Subcutaneous adipose tissue (tissue), 4 donors: Measurements from ENCODE around the gene DMD. TPM values are rescaled to one million over a fixed set of nuclear protein-coding genes. Genes with fewer than 3 reads are reported as not detected.

Experiments
- total RNA-seq, 4 donors: library from RNA; depleted of rRNA; stranded (reverse); fragments of >200 nt; gene quantifications; one replicate each; pipeline ENCODE4 v1.1.0, GENCODE V29; 2016
- TF ChIP-seq, protein P1 (sequence below): fragments of 450-650 bp; IDR thresholded peaks from one replicate; pipeline ENCODE4 v1.5.1; 2016; ENCODE audit warnings: low read depth, mild to moderate bottlenecking, control low read depth, antibody characterized with exemption, moderate library complexity

Gene DMD
- total RNA-seq, 4 donors from 2014 or later: 35.7 to 87.2 (median 72.1) TPM

- TF ChIP-seq, protein P1, sequence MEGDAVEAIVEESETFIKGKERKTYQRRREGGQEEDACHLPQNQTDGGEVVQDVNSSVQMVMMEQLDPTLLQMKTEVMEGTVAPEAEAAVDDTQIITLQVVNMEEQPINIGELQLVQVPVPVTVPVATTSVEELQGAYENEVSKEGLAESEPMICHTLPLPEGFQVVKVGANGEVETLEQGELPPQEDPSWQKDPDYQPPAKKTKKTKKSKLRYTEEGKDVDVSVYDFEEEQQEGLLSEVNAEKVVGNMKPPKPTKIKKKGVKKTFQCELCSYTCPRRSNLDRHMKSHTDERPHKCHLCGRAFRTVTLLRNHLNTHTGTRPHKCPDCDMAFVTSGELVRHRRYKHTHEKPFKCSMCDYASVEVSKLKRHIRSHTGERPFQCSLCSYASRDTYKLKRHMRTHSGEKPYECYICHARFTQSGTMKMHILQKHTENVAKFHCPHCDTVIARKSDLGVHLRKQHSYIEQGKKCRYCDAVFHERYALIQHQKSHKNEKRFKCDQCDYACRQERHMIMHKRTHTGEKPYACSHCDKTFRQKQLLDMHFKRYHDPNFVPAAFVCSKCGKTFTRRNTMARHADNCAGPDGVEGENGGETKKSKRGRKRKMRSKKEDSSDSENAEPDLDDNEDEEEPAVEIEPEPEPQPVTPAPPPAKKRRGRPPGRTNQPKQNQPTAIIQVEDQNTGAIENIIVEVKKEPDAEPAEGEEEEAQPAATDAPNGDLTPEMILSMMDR: no peak
Measured at GRCh38 chrX:32087663-32088062, 1123.7 kb downstream of the DMD start.

GRCh38 chrX:32084757-32085156 is 1126.6 kb downstream of the DMD start:
- TF ChIP-seq, protein P1: no peak

DNA sequence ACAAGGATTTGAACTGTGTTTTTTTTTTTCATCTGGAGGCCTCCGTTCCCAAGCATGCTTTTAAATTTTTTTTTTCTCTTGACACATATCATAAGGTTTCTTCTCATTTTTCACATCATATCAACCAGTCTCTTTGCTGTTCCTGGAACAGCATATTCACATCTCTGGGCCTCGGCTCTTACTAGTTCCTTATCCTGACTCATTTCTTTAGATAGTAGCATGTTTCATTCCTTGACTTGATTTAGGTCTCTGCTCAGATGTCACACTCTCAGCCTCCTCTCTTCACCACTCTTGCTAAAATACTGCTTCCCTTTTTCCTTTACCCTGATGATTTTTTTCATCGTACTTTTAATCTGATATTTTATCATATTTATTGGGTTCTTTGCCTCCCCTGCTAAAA is 1163.1 kb downstream of the DMD start:
- TF ChIP-seq, protein P1: no peak

GRCh38 chrX:32045149-32045548 is 1166.2 kb downstream of the DMD start:
- TF ChIP-seq, protein P1: no peak

DNA sequence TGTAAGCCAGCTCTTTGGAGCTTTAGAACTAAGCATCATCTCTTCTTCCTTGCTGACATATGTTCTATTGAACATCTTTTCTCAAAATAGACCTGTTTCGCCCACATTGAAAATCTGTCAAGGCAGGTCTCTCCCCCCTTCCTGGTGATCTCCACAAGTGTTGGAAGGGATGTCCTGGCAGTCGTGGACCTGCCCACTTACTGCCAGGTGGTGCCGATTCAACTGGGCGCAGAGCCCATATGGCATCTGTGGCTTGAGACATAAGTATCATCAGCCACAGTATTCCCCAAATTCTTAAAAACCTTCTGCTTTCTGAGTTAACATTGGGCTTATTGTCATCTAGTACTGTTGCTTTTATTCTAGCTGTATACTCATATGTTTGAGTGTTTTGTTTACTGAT is 1170.2 kb downstream of the DMD start:
- TF ChIP-seq, protein P1: no peak

GRCh38 chrX:32026772-32027171 is 1184.6 kb downstream of the DMD start:
- TF ChIP-seq, protein P1: no peak

DNA sequence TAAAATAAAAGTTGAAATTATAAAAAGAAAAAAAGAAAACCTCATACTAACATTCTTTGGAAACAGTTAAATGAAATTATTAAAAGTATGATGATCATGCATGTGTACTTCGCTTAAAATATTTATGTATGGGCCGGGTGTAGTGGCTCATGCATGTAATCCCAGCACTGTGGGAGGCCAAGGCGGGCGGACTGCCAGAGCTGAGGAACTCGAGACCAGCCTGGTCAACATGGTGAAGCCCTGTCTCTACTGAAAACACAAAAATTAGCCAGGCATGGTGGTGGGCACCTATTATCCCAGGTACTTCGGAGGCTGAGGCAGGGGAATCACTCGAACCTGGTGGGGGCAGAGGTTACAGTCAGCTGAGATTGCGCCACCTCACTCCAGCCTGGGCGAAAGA is 1187.3 kb downstream of the DMD start:
- TF ChIP-seq, protein P1: no peak

DNA sequence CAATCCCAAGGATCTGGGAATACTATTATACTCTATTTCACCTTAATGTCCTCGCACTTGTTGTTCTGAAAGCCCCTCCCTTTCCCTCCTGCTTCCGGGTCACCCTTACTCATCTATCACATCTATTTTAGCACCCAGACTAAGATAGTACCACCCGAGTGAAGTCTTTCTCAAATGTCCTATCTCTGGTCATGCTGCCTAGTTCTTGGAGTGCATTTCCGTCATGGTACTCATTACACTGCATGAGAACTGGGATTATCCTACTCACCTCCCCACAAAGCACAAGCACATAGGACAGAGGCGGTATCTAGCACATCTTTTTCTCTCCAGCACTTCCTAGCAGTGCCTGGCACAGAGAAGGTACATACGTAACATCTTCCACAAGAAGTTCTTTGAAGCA is 1195.2 kb downstream of the DMD start:
- TF ChIP-seq, protein P1: no peak
